K562 (cell line): ENCODE data around the gene UPK2. TPM values are rescaled to one million over a fixed set of nuclear protein-coding genes. Genes with fewer than 3 reads are reported as not detected.
A peak's percentile ranks its signal among the peaks of the same experiment; 100 is the strongest.

ENCODE experiments used
- ATF1 ChIP-seq, 2 experiments: fragments of 450-650 bp in 1 of 2; IDR thresholded peaks; 2 replicates each; pipeline ENCODE4 v1.6.1; 2016; ENCODE audit warnings: missing compliant biosample characterization in 1 of 2, missing genetic modification characterization in 1 of 2
- CXXC5 ChIP-seq: fragments of 250-450 bp; sonication (Bioruptor Pico); IDR thresholded peaks from 2 replicates; pipeline ENCODE4 v1.8.0; 2022; ENCODE audit warnings: inconsistent platforms, mild to moderate bottlenecking, moderate library complexity
- DIDO1 ChIP-seq: fragments of 450-650 bp; IDR thresholded peaks from 2 replicates; pipeline ENCODE4 v1.6.1; 2016; ENCODE audit warnings: low read depth, missing biosample characterization, missing genetic modification characterization
- FUS ChIP-seq: fragments of 200-400 bp; formaldehyde crosslinking; optimal IDR thresholded peaks from 2 replicates; pipeline ENCODE3; 2017; ENCODE audit warnings: low read depth, low read length
- KDM2B ChIP-seq: fragments of 250-450 bp; sonication (Bioruptor Pico); IDR thresholded peaks from 2 replicates; pipeline ENCODE4 v1.8.0; 2021; ENCODE audit warnings: mild to moderate bottlenecking, moderate library complexity
- KLF6 ChIP-seq: fragments of 250-450 bp; sonication (Bioruptor Pico); IDR thresholded peaks from 2 replicates; pipeline ENCODE4 v1.4.0; 2020; ENCODE audit warnings: mild to moderate bottlenecking, moderate library complexity, borderline replicate concordance
- NFXL1 ChIP-seq: fragments of 450-650 bp; formaldehyde crosslinking; IDR thresholded peaks from 2 replicates; pipeline ENCODE4 v1.4.0; 2021; ENCODE audit warnings: mild to moderate bottlenecking
- TARDBP ChIP-seq: fragments of 450-650 bp; IDR thresholded peaks from 2 replicates; pipeline ENCODE4 v1.6.1; 2016
- THAP12 ChIP-seq: fragments of 250-450 bp; sonication (Bioruptor Pico); IDR thresholded peaks from 2 replicates; pipeline ENCODE4 v1.9.0; 2021; ENCODE audit warnings: mild to moderate bottlenecking, inconsistent platforms
- ZNF3 ChIP-seq: fragments of 250-450 bp; sonication (Bioruptor Pico); IDR thresholded peaks from 2 replicates; pipeline ENCODE4 v1.5.0; 2021; ENCODE audit warnings: mild to moderate bottlenecking, moderate library complexity
- ZNF830 ChIP-seq: fragments of 250-450 bp; sonication (Bioruptor Pico); IDR thresholded peaks from 2 replicates; pipeline ENCODE4 v1.5.0; 2021; ENCODE audit warnings: mild to moderate bottlenecking
- polyA plus RNA-seq, 8 experiments: library from polyadenylated mRNA; depleted of rRNA in 4 of 8; stranded (reverse) in 5 of 8; unstranded in 3 of 8; fragments of >200 nt; fragmentation: Nextera tagmentation in 2 of 8; fragmentation: Illumina TruSeq in 1 of 8; extraction: Ambion mirVana in 2 of 8; extraction: Trizol in 1 of 8; gene quantifications; 2 replicates each; pipeline versions ENCODE4 v1.2.1 to v1.2.3, GENCODE V29; 2011 to 2014; ENCODE audit warnings: inconsistent platforms in 1 of 8, missing spikeins in 1 of 8
- total RNA-seq, 7 experiments: library from RNA; depleted of rRNA in 6 of 7; stranded (reverse); fragments of >200 nt in 6 of 7; fragmentation: Illumina TruSeq in 2 of 7; extraction: Trizol in 2 of 7; gene quantifications; 2 replicates each; pipeline versions ENCODE4 v1.2.1 to v1.2.3, GENCODE V29; 2011 to 2021; ENCODE audit warnings: low replicate concordance in 1 of 7
- TF ChIP-seq, protein P1 (sequence below): fragments of 250-450 bp; sonication (Bioruptor Pico); IDR thresholded peaks from 2 replicates; pipeline ENCODE4 v1.5.0; 2021; ENCODE audit warnings: mild to moderate bottlenecking, moderate library complexity
- TF ChIP-seq, protein P2 (sequence below): fragments of 450-650 bp; formaldehyde crosslinking; conservative IDR thresholded peaks from 2 replicates; pipeline ENCODE4 v1.4.0; 2022; ENCODE audit warnings: mild to moderate bottlenecking, missing genetic modification characterization
- TF ChIP-seq, protein P3 (sequence below): fragments of 150-350 bp; IDR thresholded peaks from 2 replicates; pipeline ENCODE4 v1.6.1; 2014; ENCODE audit warnings: low read depth, mild to moderate bottlenecking, low read length, borderline replicate concordance

Gene UPK2
- total and polyA plus RNA-seq, 9 of the 15 experiments (the other 6 are each of a cell fraction or from before 2014, with no cell fraction given) = not detected

DNA sequence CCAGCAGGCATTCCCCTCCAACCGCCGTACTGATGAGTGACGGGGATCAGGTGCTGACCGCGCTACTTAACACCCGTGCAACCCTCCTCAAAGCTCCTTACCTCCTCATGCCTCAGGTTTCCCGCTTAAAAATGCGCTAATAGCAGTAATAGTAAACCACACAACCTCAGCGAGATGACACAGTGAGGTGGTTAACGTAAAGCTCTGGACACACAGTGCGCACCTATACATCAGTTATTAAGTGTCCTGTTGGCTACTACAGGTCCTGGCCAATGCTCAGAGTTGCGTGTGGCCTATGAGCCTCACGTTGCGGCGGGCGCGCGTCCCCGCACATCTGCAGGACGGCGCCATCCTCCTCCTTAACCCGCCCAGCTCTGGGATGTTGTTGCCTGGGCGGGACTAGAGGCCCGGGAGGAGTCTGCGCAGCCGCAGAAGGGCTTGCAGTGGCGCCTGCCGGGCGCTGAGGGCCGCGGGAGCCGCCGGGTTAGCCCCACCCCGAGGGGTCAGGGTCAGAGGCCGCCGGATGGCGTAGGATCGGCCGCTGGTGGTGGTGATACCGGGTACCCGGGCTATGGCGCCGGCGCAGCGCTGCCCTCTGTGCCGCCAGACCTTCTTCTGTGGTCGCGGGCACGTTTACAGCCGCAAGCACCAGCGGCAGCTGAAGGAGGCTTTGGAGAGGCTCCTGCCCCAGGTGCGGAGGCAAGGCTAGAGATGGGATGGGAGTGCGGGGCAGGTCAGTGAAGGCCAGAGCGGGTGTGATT lies 41.7 kb downstream of the UPK2 start, which contains the start of gene CENATAC (continued):
- TF ChIP-seq THAP12 (CRISPR knock-in tag) (peak; percentile 4; the same call in 1 of the 2 replicates), FUS (no peak), CXXC5 (peak; percentile 82), ATF1 (CRISPR knock-in tag; IDR thresholded peaks at IDR 0.05) (no peak), ATF1 (tag; IDR thresholded peaks at IDR 0.05) (peak; percentile 82), TARDBP (no peak), KLF6 (CRISPR knock-in tag) (0 out of 2 replicates have a peak, but pooled peaks have one; percentile 12), ZNF3 (CRISPR knock-in tag) (no peak), NFXL1 (CRISPR knock-in tag) (0 out of 2 replicates have a peak, but pooled peaks have one; percentile 69), KDM2B (CRISPR knock-in tag) (no peak), ZNF830 (CRISPR knock-in tag) (no peak), DIDO1 (tag) (peak; percentile 32; the same call in 1 of the 2 replicates)
- TF ChIP-seq, protein P1, sequence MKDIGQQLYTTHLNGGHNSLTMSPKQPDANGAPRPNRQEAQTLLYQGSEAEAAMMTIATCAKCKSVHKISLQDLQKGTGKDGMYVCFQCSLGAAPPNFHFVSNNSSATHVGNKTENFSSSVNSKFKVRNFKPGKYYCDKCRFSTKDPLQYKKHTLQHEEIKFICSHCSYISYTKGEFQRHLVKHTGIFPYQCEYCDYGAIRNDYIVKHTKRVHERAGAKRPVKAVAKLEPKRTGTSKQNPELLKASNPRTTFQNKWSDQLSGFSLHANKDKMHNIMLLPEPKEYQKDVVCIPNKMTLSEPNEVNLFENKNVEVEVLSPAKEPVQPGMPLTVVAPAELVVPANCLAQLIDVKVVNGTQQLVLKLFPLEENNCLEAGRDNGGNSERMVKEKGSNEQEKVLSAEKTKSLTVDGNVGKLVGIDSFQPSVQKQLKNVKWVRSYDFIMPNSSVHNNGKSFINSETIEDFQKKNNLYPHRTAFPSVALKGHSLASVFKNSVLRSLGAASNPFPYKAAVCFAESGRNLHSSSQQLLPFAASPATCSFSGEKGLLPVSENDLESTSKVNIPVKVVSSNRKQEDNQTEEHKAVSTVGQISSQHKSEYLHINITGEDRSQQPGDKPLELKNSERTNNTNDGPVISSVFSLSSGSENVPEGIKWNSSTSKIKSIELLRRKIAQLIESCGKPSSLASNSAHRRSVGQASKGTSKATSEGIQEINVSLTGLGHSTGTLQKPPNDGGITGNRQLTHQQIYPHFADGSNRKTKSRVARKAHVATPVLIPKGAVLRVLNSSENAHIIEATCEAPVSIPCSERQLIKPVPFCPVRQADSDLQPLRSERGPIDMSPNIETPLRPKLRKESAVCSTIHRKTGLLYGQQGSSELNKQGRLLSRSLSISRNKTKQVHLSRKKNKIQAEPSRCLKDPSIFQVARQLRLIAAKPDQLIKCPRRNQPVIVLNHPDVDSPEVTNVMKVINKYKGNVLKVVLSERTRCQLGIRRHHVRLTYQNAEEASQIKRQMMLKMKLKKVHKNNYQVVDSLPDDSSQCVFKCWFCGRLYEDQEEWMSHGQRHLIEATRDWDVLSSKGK (CRISPR knock-in tag) = no peak
- TF ChIP-seq, protein P2, sequence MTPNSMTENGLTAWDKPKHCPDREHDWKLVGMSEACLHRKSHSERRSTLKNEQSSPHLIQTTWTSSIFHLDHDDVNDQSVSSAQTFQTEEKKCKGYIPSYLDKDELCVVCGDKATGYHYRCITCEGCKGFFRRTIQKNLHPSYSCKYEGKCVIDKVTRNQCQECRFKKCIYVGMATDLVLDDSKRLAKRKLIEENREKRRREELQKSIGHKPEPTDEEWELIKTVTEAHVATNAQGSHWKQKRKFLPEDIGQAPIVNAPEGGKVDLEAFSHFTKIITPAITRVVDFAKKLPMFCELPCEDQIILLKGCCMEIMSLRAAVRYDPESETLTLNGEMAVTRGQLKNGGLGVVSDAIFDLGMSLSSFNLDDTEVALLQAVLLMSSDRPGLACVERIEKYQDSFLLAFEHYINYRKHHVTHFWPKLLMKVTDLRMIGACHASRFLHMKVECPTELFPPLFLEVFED = 0 out of 2 replicates have a peak, but pooled peaks have one; percentile 28
- TF ChIP-seq, protein P3, sequence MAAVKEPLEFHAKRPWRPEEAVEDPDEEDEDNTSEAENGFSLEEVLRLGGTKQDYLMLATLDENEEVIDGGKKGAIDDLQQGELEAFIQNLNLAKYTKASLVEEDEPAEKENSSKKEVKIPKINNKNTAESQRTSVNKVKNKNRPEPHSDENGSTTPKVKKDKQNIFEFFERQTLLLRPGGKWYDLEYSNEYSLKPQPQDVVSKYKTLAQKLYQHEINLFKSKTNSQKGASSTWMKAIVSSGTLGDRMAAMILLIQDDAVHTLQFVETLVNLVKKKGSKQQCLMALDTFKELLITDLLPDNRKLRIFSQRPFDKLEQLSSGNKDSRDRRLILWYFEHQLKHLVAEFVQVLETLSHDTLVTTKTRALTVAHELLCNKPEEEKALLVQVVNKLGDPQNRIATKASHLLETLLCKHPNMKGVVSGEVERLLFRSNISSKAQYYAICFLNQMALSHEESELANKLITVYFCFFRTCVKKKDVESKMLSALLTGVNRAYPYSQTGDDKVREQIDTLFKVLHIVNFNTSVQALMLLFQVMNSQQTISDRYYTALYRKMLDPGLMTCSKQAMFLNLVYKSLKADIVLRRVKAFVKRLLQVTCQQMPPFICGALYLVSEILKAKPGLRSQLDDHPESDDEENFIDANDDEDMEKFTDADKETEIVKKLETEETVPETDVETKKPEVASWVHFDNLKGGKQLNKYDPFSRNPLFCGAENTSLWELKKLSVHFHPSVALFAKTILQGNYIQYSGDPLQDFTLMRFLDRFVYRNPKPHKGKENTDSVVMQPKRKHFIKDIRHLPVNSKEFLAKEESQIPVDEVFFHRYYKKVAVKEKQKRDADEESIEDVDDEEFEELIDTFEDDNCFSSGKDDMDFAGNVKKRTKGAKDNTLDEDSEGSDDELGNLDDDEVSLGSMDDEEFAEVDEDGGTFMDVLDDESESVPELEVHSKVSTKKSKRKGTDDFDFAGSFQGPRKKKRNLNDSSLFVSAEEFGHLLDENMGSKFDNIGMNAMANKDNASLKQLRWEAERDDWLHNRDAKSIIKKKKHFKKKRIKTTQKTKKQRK = no peak
